ENCODE data around the gene CENPW.

Gene CENPW

DNA sequence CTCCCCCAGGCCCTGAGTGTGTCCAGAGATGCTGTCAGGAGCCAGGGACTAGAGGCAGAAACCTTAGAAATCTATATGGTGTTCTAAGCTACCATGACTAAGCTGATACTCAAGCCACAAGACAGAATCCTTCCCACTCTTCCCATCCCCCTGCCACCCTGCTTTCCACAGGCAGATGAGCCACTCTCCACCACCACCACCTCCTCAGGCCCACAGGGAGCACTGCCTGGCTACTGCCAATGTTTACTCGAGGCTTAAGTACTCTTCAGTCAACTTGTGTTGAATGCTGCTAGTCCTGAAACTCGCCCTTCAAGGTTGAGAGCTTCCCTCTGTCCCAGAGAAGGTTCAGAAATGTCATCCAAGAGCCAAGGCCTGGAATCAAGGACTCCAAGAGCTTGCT is 56.2 kb downstream of the CENPW start:
- in situ Hi-C loops (cut with HindIII; ENCODE audit: low sequenced_read_pairs): no loop called here
- no peak overlapping the region for H3K4me3 ChIP-seq (ENCODE audit: low read depth, low read length)
- TF ChIP-seq, protein P1, sequence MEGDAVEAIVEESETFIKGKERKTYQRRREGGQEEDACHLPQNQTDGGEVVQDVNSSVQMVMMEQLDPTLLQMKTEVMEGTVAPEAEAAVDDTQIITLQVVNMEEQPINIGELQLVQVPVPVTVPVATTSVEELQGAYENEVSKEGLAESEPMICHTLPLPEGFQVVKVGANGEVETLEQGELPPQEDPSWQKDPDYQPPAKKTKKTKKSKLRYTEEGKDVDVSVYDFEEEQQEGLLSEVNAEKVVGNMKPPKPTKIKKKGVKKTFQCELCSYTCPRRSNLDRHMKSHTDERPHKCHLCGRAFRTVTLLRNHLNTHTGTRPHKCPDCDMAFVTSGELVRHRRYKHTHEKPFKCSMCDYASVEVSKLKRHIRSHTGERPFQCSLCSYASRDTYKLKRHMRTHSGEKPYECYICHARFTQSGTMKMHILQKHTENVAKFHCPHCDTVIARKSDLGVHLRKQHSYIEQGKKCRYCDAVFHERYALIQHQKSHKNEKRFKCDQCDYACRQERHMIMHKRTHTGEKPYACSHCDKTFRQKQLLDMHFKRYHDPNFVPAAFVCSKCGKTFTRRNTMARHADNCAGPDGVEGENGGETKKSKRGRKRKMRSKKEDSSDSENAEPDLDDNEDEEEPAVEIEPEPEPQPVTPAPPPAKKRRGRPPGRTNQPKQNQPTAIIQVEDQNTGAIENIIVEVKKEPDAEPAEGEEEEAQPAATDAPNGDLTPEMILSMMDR (IDR thresholded peaks at IDR 0.05; ENCODE audit: low read depth, low read length): no peak
- DNase-seq (ENCODE audit: low read depth, low spot score): no peak

Measured in astrocyte of the spinal cord (primary cell).